HFFc6 (cell line): Measurements from ENCODE around the gene ZBTB21. TPM values are rescaled to one million over a fixed set of nuclear protein-coding genes. Genes with fewer than 3 reads are reported as not detected.
"Not testable (repeated sequence)": the region's sequence is repeated elsewhere in the genome, so short reads cannot be mapped to it uniquely, and the experiment has no call there.

Experiments used
- DNase-seq: peaks from one replicate; pipeline ENCODE4 v3.0.0-alpha.2; 2018
- H3K27ac Mint-ChIP-seq: 2 replicates; pipeline ENCODE4 v1.8.0; 2020; ENCODE audit warnings: mild to moderate bottlenecking, mixed read lengths
- H3K27me3 Mint-ChIP-seq: 2 replicates; pipeline ENCODE4 v1.8.0; 2021; ENCODE audit warnings: mild to moderate bottlenecking, moderate library complexity, mixed read lengths; ENCODE audit not compliant: insufficient read depth
- H3K36me3 Mint-ChIP-seq: 2 replicates; pipeline ENCODE4 v1.8.0; 2021; ENCODE audit warnings: low read depth, mixed read lengths
- H3K4me1 Mint-ChIP-seq: 2 replicates; pipeline ENCODE4 v1.8.0; 2020; ENCODE audit warnings: low read depth, mixed read lengths
- H3K4me3 Mint-ChIP-seq: 2 replicates; pipeline ENCODE4 v1.8.0; 2020; ENCODE audit warnings: mild to moderate bottlenecking, moderate library complexity, mixed read lengths
- H3K9me3 Mint-ChIP-seq: 2 replicates; pipeline ENCODE4 v1.8.0; 2020; ENCODE audit warnings: mild to moderate bottlenecking, mixed read lengths
- total RNA-seq, 6 experiments: library from RNA; stranded (reverse); fragmentation: NEBNext Ultra II Directional; extraction: Animal tissue kit (Norgen Biotek cat#: 25700); gene quantifications; 2 replicates in 1 of 6; 3 replicates in 5 of 6; pipeline ENCODE4 v1.2.3, GENCODE V29; 2021
- TF ChIP-seq, protein P1 (sequence below): fragments of 200-600 bp; sonication (generic); IDR thresholded peaks from 2 replicates; pipeline ENCODE4 v1.5.0; 2021; ENCODE audit warnings: antibody characterized with exemption, mild to moderate bottlenecking

The ZBTB21 gene
- total RNA-seq, 6 experiments from 2014 or later = 16.6 to 19.5 (median 18.9) TPM

GRCh38 chr21:41961753-41962152 is 48.4 kb downstream of the ZBTB21 start:
- peak overlapping the region; percentile 52; the same call in 1 of the 2 replicates for H3K4me3 Mint-ChIP-seq
- H3K4me1 Mint-ChIP-seq = peaks cover 66% of the 10 kb centered on the region
- no peak for DNase-seq
- H3K36me3 Mint-ChIP-seq = no peaks in the 10 kb centered on the region
- peaks cover 18% of the 10 kb centered on the region for H3K27me3 Mint-ChIP-seq
- no peaks in the 10 kb centered on the region for H3K9me3 Mint-ChIP-seq
- TF ChIP-seq, protein P1, sequence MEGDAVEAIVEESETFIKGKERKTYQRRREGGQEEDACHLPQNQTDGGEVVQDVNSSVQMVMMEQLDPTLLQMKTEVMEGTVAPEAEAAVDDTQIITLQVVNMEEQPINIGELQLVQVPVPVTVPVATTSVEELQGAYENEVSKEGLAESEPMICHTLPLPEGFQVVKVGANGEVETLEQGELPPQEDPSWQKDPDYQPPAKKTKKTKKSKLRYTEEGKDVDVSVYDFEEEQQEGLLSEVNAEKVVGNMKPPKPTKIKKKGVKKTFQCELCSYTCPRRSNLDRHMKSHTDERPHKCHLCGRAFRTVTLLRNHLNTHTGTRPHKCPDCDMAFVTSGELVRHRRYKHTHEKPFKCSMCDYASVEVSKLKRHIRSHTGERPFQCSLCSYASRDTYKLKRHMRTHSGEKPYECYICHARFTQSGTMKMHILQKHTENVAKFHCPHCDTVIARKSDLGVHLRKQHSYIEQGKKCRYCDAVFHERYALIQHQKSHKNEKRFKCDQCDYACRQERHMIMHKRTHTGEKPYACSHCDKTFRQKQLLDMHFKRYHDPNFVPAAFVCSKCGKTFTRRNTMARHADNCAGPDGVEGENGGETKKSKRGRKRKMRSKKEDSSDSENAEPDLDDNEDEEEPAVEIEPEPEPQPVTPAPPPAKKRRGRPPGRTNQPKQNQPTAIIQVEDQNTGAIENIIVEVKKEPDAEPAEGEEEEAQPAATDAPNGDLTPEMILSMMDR = no peak
- peak overlapping the region; percentile 62; the same call in 1 of the 2 replicates for H3K27ac Mint-ChIP-seq

DNA sequence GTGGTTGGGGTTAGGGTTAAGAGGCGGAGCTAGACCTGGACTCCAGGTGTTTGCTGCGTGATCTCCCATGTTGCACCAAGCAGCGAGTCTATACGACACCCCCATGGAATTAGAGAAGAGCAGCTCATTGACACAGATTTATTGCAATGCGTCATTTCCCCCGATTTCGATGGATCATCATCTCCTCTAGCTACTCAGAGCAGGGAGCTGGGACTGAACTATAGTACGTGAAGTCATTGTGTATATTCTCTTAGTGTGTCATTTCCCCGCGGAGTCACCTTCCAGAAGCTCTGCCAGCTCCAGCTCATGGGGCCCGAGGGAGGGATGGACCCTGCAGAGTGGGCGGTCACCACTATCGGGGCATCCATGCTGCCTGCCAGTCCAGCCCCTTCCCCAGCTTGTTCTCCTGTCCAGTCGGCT is 48.9 kb downstream of the ZBTB21 start:
- Mint-ChIP-seq H3K9me3 (no peaks in the 10 kb centered on the region), H3K36me3 (no peaks in the 10 kb centered on the region), H3K4me1 (peaks cover 66% of the 10 kb centered on the region), H3K27me3 (peaks cover 18% of the 10 kb centered on the region), H3K27ac (peak overlapping the region; percentile 62; the same call in 1 of the 2 replicates), H3K4me3 (peak overlapping the region; percentile 52; the same call in 1 of the 2 replicates)
- DNase-seq = no peak
- TF ChIP-seq, protein P1 = no peak

DNA sequence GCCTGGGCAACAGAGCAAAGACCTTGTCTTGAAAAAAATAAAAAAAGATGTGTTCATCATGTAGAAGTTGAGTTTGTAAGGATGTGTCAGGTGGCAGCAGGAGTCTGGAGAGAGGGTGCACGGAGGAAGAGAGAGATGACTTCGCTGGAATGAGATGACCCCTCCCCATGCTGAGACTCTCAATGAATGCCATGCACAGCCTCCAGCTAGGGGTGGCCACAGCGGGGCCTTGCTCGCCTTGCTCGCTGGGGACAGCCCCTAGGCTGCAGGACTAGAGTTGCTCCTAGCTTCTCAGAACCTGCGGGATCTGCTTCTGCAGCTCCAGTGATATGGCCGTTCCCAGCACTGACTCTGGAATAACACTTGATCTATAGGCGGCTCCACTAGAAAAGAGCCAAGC is 49.8 kb downstream of the ZBTB21 start:
- DNase-seq = no peak
- Mint-ChIP-seq H3K36me3 (no peaks in the 10 kb centered on the region), H3K27ac (no peak overlapping the region), H3K27me3 (peaks cover 18% of the 10 kb centered on the region), H3K9me3 (no peaks in the 10 kb centered on the region), H3K4me1 (peaks cover 65% of the 10 kb centered on the region), H3K4me3 (no peak overlapping the region)
- TF ChIP-seq, protein P1 = no peak

- peaks cover 67% of the 10 kb centered on the region for H3K4me1 Mint-ChIP-seq
- not testable (repeated sequence) for H3K36me3 Mint-ChIP-seq, H3K9me3 Mint-ChIP-seq, DNase-seq, H3K4me3 Mint-ChIP-seq, H3K27ac Mint-ChIP-seq
- peaks cover 15% of the 10 kb centered on the region for H3K27me3 Mint-ChIP-seq
Observed at GRCh38 chr21:41959697-41960096, 50.5 kb downstream of the ZBTB21 start.

DNA sequence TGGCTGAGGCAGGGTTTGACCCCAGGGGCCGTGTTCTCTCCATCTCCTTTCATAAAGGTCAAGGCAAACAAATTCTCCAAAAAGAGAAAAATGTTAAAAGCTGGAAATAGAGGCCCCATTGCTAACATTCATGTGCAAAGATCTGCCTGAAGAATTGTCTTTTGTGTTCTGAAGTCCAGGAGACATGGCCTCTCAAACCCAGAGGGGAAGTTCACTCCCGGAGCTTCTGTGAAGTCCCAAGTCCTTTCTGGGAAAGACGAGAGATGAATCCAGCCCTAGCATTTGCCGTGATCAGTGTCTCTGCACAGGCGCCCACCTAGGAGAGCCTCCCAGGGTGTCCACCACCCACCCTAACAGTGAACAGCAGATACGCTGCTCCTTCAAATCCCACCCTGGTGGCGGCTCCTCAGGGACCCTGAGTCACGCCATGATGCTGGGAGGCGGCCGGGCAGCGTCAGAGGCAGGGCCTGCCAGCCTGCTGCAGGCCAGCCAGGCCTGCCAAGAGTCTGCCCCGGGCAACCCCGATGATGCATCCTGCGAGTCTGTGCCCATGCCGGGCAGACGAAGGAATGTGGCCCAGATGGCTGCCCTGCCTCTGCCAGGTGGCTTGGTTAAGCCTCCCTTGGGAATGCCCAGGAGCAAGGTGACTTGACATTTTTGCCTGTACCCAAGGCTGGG is 51.1 kb downstream of the ZBTB21 start:
- TF ChIP-seq, protein P1 = no peak
- H3K4me1 Mint-ChIP-seq = peaks cover 73% of the 10 kb centered on the region
- peak overlapping the region; percentile 97 for H3K27ac Mint-ChIP-seq
- H3K27me3 Mint-ChIP-seq = peaks cover 10% of the 10 kb centered on the region
- no peak for DNase-seq
- no peak overlapping the region for H3K4me3 Mint-ChIP-seq
- H3K9me3 Mint-ChIP-seq = no peaks in the 10 kb centered on the region
- no peaks in the 10 kb centered on the region for H3K36me3 Mint-ChIP-seq

- H3K4me1 Mint-ChIP-seq = peaks cover 73% of the 10 kb centered on the region
- H3K36me3 Mint-ChIP-seq = no peaks in the 10 kb centered on the region
- H3K4me3 Mint-ChIP-seq = peak overlapping the region; percentile 71; the same call in 1 of the 2 replicates
- peaks cover 6% of the 10 kb centered on the region for H3K27me3 Mint-ChIP-seq
- H3K9me3 Mint-ChIP-seq = no peaks in the 10 kb centered on the region
- TF ChIP-seq, protein P1 = peak; percentile 72
- DNase-seq = peak; percentile 75
- H3K27ac Mint-ChIP-seq = peak overlapping the region; percentile 97
Observed at GRCh38 chr21:41957991-41958766, 52.0 kb downstream of the ZBTB21 start.
